ENCODE data around the gene RAB31.

RAB31 gene

DNA sequence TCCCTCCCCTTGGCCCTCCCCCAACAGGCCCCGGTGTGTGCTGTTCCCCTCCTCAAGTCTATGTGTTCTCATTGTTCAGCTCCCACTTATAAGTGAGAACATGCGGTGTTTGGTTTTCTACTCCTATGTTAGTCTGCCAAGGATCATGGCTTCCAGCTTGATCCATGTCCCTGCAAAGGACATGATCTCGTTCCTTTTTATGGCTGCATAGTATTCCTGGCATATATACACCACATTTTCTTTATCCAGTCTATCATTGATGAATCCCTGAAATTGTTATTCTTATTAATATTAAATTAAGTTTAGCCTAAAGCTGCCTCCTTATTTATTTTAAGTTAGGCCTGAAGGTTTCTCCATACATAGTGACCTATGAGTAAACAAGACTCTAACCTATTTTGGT, 18.8 kb upstream of the RAB31 start:
- no peak for DNase-seq (ENCODE audit: low read depth)
- no peak overlapping the region for H3K4me3 ChIP-seq (ENCODE audit: low read depth, low read length)
- TF ChIP-seq, protein P1, sequence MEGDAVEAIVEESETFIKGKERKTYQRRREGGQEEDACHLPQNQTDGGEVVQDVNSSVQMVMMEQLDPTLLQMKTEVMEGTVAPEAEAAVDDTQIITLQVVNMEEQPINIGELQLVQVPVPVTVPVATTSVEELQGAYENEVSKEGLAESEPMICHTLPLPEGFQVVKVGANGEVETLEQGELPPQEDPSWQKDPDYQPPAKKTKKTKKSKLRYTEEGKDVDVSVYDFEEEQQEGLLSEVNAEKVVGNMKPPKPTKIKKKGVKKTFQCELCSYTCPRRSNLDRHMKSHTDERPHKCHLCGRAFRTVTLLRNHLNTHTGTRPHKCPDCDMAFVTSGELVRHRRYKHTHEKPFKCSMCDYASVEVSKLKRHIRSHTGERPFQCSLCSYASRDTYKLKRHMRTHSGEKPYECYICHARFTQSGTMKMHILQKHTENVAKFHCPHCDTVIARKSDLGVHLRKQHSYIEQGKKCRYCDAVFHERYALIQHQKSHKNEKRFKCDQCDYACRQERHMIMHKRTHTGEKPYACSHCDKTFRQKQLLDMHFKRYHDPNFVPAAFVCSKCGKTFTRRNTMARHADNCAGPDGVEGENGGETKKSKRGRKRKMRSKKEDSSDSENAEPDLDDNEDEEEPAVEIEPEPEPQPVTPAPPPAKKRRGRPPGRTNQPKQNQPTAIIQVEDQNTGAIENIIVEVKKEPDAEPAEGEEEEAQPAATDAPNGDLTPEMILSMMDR (IDR thresholded peaks at IDR 0.05; ENCODE audit: low read depth, low read length): no peak
- no peak for TF ChIP-seq MYC (IDR thresholded peaks at IDR 0.05; ENCODE audit: low read depth, low read length)
- TF ChIP-seq, protein P2, sequence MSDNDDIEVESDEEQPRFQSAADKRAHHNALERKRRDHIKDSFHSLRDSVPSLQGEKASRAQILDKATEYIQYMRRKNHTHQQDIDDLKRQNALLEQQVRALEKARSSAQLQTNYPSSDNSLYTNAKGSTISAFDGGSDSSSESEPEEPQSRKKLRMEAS (IDR thresholded peaks at IDR 0.05; ENCODE audit: low read depth, low read length): no peak
- TF ChIP-seq POLR2A (IDR thresholded peaks at IDR 0.05; ENCODE audit: extremely low read depth, insufficient read length): no peak

DNA sequence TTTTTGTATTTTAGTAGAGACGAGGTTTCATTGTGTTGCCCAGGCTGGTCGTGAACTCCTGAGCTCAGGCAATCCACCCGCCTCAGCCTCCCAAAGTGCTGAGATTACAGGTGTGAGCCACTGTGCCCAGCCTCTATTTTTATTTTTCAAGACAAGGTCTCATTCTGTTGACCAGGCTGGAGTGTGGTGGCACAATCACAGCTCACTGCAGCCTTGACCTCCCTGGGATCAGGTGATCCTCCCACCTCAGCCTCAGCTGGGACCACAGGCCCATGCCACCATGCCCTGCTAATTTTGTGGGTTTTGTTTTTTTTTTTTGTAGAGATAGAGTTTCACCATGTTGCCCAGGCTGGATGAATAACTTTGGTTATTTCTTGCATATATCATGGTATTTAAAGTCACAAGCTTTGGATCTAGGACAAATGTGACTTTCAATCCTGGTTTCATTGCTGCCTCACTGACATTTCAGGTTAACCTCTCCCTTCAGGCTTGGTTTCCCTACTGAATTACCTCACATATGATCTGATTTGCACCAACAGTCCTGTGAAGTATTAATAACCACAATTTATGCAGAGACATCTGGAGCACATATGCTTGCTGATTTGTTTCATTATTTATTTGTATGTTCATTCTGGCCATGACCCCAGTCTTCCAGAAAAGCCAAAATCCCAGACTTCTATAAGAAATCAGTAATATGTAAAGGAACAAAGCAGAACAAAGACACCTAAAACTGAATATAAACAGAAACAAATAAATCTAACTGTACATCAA, 17.5 kb upstream of the RAB31 start:
- TF ChIP-seq, protein P1 (IDR thresholded peaks at IDR 0.05; ENCODE audit: low read depth, low read length): no peak
- TF ChIP-seq MYC (IDR thresholded peaks at IDR 0.05; ENCODE audit: low read depth, low read length) (no peak), POLR2A (IDR thresholded peaks at IDR 0.05; ENCODE audit: extremely low read depth, insufficient read length) (no peak)
- TF ChIP-seq, protein P2 (IDR thresholded peaks at IDR 0.05; ENCODE audit: low read depth, low read length): no peak
- DNase-seq (ENCODE audit: low read depth): no peak
- no peak overlapping the region for H3K4me3 ChIP-seq (ENCODE audit: low read depth, low read length)

DNA sequence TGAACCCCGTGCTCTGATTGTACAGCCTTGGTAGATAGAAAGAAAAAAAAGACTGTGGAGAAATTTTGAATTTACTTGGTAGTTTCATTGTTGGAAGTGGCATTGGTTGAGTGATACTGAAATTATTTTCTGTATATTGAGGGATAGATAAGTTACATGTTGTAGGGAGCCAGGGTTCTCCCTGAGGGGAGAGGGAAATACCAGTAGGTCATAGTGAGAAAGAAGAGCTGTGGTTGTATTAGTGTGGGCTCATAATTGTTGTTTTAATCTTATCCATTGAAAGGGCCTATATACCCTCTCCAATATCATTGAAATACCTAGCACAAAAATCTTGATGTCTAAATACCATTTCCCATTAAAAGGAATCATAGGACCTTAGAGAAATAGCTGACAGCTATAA, 16.9 kb upstream of the RAB31 start:
- no peak for DNase-seq (ENCODE audit: low read depth)
- TF ChIP-seq POLR2A (IDR thresholded peaks at IDR 0.05; ENCODE audit: extremely low read depth, insufficient read length) (no peak), MYC (IDR thresholded peaks at IDR 0.05; ENCODE audit: low read depth, low read length) (no peak)
- TF ChIP-seq, protein P1 (IDR thresholded peaks at IDR 0.05; ENCODE audit: low read depth, low read length): no peak
- TF ChIP-seq, protein P2 (IDR thresholded peaks at IDR 0.05; ENCODE audit: low read depth, low read length): no peak
- no peak overlapping the region for H3K4me3 ChIP-seq (ENCODE audit: low read depth, low read length)

DNA sequence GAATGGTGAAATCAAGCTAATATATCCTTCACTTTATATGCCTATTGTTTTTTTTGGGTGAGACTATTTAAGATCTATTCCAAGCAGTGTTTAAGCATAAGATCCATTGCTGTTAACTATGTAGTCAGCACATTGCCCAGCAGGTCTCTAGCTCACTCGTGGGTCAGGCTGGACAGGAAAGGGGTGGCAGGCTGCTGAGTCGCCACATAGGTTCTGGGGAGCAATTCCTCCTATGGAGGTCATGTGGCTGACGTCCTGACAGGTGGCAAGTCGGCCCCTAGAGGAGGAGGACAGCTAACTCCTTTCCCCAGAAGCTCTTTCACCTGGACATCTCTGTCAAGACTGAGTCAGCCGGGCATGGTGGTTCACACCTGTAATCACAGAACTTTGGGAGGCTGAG, 13.9 kb upstream of the RAB31 start:
- no peak for TF ChIP-seq MYC (IDR thresholded peaks at IDR 0.05; ENCODE audit: low read depth, low read length)
- TF ChIP-seq, protein P2 (IDR thresholded peaks at IDR 0.05; ENCODE audit: low read depth, low read length): no peak
- no peak for TF ChIP-seq POLR2A (IDR thresholded peaks at IDR 0.05; ENCODE audit: extremely low read depth, insufficient read length)
- TF ChIP-seq, protein P1 (IDR thresholded peaks at IDR 0.05; ENCODE audit: low read depth, low read length): no peak
- H3K4me3 ChIP-seq (ENCODE audit: low read depth, low read length): no peak overlapping the region
- no peak for DNase-seq (ENCODE audit: low read depth)

DNA sequence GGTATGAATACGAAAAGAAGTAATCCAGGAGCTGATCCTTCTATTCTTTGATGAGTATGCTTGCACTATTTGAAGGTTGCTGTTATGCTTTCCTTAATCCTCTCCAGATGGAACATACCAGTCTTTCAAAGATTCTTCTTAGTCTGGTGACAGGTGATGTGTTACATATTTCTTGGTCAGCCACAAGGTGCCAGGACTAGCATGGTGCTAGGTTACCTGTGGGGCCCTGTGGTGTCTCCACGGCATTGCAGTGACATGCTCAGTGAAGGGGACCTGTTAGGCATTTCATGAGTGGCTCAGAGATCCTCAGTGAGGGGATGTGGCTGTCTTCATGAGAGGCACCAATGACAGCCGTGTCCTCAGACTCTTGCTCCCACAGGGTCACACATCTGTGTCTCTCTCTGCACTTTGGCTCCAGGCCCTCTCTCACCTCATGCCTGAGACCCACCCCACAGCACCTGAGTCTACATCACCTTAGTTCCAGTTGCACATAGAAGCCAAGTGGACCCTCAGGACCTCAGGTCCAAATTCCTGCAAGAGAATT, 13.1 kb upstream of the RAB31 start:
- DNase-seq (ENCODE audit: low read depth): no peak
- H3K4me3 ChIP-seq (ENCODE audit: low read depth, low read length): no peak overlapping the region
- TF ChIP-seq, protein P1 (IDR thresholded peaks at IDR 0.05; ENCODE audit: low read depth, low read length): no peak
- TF ChIP-seq MYC (IDR thresholded peaks at IDR 0.05; ENCODE audit: low read depth, low read length) (no peak), POLR2A (IDR thresholded peaks at IDR 0.05; ENCODE audit: extremely low read depth, insufficient read length) (no peak)
- TF ChIP-seq, protein P2 (IDR thresholded peaks at IDR 0.05; ENCODE audit: low read depth, low read length): no peak
